Measurements from ENCODE around the gene KIRREL3. TPM values are rescaled to one million over a fixed set of nuclear protein-coding genes. Genes with fewer than 3 reads are reported as not detected.

KIRREL3 gene
- total RNA-seq, 1 experiment from 2014 or later = 0.28 TPM

DNA sequence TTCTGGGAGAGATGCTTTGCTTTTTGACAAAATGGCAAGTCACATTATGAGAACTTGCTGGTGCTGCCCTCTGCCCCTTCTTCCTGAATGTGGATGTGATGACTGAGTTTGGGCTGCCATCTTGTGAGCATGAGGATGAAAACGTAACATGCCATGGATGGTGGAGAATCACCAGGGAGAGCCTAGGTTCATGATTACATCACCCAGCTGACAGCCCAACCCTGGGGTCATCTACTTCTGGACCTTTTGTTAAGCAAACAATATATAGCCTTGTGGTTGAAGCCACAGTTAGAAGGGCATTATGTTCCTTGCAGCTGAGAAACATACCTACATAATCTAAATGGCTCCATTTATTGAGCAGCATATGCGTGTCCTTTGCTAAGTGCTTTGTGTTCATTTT is 321.5 kb downstream of the KIRREL3 start:
- DNase-seq (ENCODE audit: low spot score) = no peak

DNA sequence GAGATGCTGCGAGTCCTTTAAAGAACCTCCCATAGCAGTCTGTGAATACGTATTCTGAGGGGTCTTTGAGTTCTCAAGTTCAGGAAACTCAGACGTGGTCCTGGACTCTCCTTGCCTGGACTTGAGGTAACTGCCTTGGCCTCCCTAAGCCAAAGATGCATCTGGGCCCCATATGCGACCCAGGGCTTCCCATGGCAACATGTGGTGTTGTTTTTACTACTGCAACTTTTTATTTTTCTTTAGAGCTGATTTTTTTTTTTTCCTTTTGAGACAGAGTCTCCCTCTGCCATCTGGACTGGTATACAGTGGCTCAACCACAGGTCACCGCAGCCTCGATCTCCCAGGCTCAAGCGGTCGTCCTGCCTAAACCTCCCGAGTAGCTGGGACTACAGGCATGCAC is 324.0 kb downstream of the KIRREL3 start:
- DNase-seq (ENCODE audit: low spot score) = no peak

DNA sequence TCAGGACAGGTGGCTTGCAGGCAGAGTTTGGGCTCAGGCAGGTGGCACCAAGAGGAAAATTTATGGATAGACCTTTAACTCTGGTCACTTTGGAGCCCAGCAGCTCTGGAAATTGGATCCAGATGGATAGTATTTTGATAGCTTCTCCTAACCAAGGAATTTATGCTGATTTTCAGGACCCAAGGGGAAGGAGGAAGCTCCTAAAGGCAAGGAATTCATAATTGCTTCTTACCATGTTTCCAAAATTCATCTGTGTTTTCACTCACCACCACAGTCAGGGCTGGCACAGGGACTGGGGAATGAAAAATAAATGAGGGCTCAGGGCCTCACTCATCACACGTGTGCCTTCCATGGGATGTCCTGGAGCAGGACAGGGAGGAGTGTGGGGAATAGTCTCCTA is 327.3 kb downstream of the KIRREL3 start:
- no peak for DNase-seq (ENCODE audit: low spot score)

DNA sequence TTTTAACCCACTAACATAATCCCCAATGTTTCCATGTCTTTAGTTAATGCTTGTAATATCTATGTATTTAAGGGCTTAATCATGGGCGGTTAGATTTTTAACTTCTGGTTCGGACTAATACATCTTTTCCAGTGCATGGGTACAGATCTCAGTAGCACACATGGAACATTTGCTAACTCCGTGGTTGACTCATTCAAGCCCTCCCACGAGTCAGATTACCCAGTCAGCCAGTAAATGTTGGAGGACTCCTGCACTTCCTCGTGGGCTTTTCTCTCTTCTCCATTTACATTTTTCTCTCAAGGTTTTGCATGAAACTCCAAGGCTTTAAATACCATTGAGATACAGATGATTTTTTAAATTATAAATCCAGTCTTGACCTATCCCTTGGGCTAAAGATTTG is 331.2 kb downstream of the KIRREL3 start:
- no peak for DNase-seq (ENCODE audit: low spot score)

DNA sequence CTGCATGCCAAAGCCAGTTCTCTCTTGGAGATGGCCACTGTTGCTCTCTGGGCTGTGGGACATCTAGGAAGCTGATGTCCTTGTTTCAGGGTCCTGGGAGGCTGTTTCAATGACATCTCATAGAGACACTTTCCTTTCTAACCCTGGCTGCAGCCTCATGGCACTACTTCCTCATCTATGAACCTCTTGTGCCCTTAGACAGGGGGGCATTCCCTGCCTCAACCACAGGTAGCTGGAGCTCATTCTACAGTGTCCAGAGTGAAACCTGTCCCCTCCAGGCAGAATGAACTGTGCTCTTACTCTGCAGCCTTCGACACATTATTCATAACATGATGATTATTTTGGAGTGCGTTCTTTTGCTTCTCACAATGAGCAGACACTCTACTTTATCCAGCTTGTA is 335.9 kb downstream of the KIRREL3 start:
- no peak for DNase-seq (ENCODE audit: low spot score)

DNA sequence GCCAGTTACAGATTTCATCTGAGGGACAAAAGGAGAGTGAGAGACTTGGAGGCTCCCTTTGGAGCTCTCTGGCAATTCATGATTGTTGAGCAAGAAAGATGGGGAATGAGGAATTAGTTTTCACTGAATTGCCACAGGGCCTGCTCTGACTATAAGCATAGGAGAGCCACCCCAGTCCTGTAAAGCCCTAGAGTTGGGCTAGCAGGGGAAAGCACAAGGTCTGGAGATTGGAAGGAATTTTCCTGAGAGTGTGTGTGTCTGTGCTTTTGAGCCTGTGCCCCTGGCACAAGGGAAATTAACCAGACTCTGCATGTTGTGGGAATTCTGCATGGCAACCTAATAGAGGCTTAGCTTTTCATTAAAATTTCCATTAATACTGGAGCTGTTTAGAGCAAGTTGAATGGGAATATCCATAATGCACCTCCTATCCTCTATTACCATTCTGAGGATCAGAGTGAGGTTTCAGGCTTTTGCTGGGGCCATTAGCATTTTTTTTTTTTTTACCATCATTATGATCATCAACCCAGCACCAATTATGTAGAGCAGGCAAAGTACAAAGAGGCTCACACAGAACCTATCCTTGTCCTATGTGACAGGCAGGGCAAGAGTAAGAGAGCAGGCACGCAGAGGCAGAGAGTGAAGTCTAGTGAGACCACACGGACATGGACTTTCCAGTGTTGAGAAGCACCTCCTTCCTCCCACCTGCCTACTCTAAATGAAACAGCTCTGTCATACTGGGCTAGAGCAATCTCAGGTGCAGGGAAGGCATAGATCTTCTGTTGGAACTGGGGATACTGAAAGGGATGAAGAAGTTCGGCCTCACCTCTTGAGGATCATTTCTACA is 336.6 kb downstream of the KIRREL3 start:
- DNase-seq (ENCODE audit: low spot score) = no peak

DNA sequence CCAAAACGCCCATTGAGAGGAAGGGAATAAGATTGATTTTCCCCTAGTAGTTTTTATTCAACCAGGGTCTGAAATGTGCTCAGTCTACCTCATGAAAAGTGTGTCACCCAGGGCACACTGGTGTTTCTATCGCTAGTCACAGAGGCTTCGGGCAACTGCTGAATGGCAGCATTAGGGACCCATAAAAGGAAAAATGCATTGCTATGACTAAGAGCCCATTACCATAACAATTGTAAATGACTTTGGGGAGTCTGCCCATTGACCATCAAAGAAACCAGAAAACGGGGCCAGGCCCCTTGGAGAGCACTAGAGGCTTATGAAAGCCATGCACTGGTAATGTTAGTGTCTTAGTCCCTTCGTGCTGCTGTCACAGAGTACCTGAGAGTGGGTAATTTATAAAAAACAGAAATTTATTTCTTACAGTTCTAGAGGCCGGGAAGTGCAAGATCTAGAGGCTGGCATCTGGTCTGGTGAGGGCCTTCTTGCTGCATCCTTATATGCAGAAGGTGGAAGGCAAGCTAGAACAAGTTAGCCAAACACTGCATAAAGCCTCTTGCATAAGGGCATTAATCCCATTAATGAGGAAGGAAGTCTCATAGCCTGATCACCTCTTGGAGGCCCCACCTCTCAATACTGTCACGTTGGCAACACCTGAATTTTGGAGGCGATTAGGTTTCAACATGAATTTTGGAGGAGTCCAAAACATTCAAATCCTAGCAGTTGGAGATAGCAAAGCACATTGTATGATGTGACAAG is 338.4 kb downstream of the KIRREL3 start:
- DNase-seq (ENCODE audit: low spot score) = no peak

DNA sequence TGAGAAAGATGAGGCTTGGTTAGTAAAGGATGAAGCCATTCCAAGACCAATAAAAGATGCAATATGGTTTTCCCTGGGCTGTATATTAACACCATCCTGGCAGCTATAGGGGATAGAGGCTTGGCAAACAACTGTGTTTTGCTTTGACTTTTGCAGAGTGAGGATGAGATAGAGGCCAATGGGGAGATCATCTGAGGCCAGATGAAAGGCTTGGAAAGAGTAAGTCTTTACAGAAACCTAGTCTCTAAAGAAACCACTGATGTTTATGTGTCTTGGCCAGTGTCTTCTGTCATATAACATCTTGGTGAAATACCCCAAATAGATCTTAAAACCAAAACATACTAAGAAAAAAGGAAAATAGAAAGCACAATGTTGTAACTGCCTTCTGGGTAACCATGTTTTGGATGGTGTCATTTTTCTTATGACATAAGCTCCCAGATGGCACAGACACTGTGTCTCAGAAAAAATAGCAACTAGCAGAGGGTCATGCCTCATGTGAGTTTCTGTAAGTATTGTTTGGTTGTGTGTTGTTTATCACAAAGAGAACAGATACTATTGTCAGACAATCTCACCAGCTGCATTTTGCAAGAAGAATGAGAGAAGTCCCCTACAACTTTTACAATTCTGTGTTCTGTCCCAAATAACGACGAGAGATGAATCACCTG is 339.7 kb downstream of the KIRREL3 start:
- DNase-seq (ENCODE audit: low spot score) = no peak

DNA sequence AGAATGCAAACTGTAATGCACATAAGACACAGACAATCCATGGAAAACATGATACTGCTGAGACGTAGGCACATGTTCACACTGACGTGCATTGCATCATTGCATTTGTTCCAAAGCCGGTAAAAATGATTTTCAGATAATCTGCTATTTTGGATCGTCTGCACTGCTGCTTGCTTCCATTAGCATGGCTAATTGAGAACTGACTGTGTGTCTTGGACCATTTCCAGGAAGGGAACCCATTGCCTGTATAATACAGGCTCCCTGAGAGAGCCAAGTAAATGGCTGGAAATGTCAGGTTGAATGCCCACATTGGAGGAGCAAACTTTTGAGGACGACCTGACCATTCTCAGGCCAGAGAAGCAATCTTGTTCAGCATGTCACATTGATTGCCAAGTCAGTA is 340.2 kb downstream of the KIRREL3 start:
- DNase-seq (ENCODE audit: low spot score) = no peak

DNA sequence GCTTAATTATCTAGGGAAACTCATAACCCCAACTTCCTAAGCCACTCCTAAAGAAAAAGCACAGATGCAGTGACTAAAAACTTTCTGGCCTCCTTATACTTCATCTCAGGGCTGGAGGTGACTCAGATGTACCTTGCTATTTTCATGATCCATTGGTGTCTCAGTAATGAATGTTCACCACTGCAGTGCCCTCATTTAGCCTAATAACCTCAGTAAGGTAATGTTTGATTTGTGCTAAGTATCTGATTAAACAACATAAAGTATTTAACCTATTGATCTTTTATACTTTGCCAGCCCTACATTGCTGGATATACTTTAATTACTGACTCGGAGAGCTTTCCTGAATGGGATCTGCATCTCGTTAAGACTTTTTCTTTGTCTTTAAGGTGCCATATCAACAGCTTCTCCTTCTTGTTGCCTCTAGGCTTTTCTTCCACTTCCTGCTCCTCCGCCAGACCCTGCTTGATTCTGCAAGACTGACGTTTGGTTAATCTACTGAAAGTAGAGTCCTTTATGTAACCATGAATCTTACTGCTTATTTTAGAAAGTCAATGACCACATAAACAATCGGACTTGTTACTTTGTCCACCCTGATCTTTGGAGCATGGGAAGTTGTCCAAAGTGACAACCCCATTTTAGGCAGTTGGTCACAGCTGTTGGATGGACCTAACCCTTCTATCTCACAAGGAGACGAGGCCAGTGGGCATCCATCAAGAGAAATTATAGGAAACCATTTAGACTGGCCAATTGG is 342.1 kb downstream of the KIRREL3 start:
- DNase-seq (ENCODE audit: low spot score) = no peak

DNA sequence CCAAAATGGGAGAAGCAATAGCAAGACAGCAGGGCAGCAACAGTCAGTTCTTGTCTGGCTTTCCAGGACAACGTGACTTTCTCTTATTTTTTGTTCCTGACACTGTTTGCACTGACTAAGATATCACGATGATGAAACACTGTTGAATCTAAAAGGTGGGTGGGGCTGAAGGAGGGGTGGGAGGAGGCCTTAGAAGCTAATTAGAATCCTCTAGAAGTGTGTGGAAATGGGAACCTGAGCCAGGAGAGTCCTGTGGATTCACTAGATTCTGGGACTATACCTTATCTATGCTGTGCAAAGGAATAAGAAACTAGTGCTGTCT is 344.8 kb downstream of the KIRREL3 start:
- DNase-seq (ENCODE audit: low spot score) = no peak

DNA sequence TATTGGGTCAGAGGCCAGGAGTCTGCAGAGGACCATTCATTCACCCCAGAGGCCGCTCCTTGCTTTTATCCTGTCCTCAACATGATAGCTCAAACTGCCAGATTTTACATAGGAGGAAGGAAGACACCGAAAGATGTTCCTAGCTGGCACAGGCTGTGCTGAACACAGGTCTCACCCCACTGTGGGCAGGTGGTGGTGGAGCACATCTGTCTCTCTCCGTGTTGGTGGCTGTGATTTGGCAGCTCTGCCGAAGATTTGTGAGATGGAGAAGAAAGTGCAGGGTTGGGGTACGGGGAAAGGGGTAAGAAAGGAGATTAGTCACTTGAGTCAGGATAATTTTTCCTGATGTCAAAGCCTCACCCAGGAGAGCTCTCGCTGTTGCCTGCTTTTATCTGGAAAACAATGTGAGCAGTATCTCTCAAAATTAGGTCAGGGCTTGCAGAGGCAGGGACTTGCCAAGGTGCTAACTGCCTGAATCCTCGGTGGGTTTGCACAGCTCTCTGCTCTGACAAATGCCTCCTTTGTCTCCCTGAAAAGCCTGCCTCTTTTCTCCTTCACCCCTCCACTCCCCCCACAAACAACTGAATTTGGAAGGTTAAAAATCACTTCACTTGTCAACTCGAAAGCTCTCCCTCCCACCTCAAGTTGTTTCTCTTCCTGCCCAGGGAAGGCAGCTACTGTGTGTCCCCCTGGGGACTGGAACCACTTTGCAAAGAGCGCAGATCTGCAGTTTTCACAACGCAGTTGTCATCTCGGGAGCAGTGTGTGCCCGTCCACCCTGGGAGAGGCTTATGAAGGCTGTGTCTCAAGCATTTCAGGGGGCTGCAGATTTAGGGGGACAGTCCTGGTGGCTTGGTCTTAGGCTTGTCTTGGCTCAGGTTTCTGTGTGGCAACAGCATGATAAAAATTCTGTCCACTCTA is 345.4 kb downstream of the KIRREL3 start:
- no peak for DNase-seq (ENCODE audit: low spot score)

DNA sequence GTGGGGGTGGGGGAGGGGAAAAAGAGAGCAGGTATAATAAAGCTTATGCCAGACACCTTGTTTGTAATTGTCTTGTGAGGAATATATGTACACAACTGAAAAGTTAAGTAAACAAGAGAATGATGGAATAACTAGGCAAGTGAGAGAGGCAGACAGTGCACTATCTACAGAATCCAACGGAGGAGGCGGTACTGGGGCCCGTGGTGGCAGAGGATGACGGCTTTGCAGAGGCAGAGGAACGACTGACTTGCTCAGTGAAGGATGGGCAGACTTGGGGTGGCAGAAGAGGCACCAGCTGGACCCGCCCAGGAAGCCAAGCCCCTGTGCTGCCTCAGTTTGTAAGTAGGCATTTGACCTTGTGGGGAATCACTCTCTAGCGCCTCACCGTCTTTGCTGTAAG is 347.5 kb downstream of the KIRREL3 start:
- DNase-seq (ENCODE audit: low spot score) = no peak

DNA sequence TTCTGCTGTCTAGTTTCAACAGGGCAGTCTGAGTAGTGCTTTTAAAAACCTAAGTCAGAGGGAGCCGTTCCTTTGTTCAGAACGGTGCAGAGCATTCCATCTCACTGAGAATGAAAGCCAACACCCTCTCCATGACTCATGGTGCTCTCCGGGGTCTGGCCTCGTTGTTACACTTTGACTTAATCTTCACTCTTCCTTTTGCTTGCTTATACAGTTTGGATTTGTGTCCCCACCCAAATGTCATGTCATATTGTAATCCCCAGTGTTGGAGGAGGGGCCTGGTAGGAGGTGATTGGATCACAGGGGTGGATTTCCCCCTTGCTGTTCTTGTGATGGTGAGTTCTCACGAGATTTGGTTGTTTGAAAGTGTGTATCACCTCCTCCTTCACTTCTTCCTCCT is 352.8 kb downstream of the KIRREL3 start:
- DNase-seq (ENCODE audit: low spot score) = no peak

DNA sequence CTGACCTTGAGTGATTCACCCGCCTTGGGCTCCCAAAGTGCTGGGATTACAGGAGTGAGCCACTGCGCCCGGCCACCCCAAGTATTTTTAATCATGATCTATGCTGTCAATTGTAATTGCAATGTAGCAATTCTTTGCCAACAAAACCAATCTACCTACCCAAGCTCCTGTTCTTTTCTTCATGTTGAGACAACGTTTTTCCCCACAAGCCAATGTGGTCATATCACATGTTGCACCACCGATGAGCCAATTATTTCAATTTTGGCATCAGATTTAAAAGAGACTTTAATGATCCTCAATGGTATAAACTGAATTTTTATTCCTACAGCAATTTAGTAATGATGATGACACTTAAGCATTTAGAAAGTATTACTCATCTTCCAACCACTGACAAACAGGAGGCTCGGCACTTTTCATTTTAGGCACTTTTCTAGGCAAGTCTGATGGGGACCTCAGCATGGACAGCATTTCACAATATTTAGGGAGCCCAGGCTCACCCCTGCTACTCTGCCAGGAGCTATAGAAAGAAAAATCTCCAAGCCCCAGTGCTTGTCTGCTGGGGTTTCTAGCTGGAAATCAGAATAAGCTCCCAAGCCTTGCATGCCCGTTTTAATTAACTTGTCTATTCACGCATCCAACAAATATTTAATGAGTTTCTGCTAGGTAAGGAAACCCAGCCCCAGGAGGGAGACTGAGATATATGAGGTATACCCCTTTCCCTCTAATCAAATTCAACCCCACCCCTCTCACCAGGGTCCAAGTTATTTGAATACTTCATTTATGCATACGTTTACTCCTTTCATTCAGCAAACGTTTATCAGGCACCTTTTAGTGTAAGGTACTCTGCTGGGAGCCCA is 353.6 kb downstream of the KIRREL3 start:
- no peak for DNase-seq (ENCODE audit: low spot score)

DNA sequence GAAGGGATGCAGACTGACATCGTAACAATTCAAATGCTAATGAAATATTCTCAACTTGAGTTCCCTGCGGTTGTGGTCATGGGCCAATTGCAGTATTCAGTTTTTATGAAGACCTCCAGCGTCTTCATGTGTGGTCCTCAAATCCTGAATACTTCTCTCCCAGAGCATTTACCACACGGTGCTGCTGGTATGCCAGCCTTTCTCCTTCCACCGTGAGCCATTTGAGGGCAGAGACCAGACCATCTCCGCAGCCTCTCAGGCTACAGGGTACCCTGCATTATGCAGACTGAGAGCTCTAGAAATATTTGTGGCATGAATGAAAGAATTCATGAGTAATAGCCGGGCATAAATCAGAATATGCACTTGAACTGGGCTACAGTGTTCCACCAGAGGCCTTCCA is 355.4 kb downstream of the KIRREL3 start:
- no peak for DNase-seq (ENCODE audit: low spot score)

DNA sequence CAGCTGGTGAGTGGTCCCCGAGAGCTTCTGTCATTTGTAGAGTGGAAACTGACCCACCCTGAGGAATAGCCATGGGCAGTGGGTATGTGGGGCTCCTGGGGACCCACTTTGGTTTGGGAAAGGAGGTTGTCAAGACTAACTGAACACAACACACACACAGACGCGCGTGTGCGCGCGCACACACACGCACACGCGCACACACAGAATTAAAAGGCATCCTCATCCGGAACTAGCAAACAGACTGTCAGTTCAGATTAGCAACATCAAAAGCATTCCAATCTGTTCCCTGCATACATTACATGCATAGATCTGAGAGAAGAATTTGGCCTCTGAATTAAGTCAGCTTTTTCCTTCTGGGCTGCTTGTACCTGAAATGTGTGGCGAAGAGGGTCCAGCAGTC is 360.4 kb downstream of the KIRREL3 start:
- no peak for DNase-seq (ENCODE audit: low spot score)

DNA sequence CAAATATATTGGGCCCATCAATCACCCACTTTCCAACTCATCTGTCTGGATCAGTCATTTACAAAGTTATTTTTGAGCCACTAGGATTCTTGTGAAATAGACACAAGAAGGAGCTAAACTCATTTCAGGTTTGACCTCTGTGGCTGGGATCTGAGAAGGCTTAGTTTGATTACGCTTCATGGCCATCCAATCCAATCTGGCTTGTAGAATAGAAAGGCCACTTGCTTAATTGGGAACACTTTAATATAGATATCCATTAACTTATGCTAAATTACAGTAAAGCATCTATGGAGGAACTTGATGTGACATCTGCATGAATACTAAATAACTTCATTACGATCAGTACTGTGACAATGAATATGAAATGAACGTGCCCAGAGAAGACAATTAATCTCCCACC is 360.9 kb downstream of the KIRREL3 start:
- no peak for DNase-seq (ENCODE audit: low spot score)

DNA sequence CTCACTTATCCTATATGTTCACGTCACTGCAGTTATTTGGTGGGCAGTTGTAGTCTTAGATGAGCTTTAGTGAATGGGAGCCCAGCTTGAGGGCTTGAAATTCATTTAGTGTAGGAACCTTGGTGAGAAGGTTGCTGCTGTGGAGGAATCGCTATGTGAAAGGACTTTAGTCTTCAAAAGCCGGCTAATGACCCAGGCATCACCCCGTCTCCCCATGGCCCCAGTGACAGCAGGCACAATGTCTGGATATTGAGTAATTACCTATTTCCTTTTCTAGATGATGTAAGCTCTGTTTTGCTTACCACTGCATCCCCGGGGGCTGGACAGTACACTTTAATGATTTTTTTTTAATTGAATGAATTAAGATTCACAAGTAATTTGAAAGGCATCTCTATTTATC is 361.9 kb downstream of the KIRREL3 start:
- no peak for DNase-seq (ENCODE audit: low spot score)

DNA sequence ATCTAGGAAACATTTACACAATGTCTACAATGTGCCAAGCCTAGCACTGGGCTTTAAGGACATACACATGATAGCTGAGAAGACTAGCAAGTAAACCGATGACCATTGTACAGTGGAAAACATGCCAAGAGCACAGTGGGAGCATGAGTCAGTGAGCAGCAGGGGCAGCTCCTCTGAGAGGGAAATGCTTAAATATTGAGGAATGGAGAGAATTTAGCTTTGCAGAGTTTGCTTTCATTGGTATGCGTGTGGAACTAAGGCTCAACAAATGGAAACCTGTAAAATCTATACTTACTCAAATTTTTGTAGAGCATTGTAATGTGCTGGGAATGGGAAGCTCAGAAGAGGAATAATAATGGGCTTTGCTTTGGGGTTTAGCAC is 362.8 kb downstream of the KIRREL3 start:
- DNase-seq (ENCODE audit: low spot score) = no peak
